ENCODE measurements around the gene ARL4A.
"Not testable (repeated sequence)": the region's sequence is repeated elsewhere in the genome, so short reads cannot be mapped to it uniquely, and the experiment has no call there.

The ARL4A gene

DNA sequence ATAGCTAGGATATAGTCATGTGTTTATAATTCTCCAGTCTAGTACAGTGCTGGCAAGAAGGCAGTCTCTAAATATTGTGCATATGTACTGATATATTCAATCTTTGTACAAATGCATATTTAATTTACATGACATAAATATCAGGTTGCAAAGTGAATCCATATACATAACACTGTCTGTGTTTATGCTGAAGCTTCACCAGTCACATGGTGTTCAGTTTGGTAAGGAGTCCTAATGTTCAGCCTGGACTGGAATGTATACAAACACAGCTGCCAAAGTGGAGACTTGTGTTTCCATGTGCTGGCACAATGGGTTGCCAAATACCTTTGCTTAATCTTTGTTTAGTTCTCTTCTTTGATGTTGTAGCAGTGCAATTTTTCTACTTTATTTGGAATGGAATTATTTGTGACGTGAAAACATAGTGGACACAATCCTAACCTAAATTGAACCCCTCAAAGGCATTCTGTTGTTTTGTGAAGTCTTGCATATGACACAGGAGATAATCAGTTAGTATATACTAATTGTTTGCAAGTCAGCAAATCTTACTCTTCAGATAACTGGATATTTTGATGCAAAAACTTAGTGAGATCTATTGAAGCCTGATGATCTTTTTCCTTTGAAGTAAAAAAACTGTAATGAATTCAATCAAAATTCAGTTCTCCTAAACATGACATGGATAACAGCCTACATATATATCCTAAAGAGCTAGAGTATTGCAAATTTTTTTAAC is 17.3 kb upstream of the ARL4A start:
- DNase-seq = no peak

DNA sequence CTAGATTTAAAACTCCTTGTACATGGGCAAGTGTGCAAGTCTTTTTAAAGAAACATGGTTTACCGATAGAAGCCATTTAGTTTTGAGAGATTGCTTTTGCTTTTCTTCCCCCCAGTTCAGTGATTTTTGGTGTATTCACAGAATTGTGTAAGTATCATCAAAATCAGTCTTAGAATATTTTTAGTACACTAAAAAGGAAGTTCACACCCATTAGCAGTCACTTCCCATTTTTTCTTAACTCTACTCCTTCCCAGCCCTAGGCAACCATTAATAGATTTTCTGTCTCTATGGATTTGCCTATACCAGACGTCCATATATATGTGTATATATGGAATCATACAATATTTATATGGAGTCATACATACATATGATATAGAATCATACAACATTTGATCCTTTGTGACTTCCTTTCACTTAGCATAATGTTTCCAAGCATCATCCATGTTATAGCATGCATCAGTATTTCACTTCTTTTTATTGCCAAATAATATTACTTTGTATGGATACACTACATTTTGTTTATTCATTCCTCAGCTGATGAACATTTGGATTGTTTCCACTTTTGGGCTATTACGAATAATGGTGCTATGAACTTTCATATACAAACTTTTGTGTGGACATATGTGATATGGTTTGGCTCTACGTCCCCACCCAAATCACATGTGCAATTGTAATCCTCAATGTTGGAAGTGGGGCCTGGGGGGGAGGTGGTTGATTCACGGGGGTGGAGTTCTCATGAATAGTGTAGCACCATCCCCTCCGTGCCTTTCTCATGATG is 16.5 kb upstream of the ARL4A start:
- DNase-seq = no peak

DNA sequence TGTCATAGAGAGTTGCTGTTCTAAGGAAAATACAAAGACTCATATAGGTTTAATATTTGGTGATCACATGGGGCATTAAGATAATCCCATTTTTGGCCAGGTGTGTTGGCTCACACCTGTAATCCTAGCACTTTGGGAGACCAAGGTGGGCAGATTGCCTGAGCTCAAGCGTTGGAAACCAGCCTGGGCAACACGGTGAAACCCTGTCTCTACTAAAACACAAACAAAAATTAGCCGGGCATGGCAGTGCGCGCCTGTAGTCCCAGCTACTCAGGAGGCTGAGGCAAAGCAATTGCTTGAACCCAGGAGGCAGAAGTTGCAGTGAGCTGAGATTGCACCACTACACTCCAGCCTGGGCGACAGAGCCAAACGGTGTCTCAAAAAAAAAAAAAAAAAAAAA is 14.0 kb upstream of the ARL4A start:
- not testable (repeated sequence) for DNase-seq

DNA sequence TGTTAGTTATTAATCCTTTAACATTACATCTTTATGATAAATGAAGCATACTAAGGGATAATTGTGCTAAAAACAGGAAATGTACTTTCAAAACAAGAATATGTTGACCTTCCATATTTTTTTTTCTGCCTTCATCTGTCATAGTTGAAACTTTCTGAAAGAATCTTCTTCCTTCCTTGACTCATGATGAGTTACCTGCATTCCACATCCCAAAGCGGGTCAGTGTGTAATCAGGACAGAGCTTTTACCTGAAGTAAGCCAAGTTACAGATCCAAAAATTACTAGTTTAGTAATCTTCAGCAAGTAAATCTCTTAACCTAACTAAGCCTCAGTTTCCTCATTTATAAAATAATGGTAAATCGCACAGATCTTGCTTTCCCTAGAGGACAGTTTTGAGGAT is 13.4 kb upstream of the ARL4A start:
- DNase-seq = no peak

- no peak for DNase-seq
Measured at GRCh38 chr7:12674861-12675260, 12.6 kb upstream of the ARL4A start.

GRCh38 chr7:12683678-12684585 is 3.5 kb upstream of the ARL4A start:
- DNase-seq = no peak

- DNase-seq = no peak
Measured at GRCh38 chr7:12684733-12685132, 2.7 kb upstream of the ARL4A start.

- DNase-seq = no peak
Measured at GRCh38 chr7:12685550-12685949, 1.9 kb upstream of the ARL4A start.

GRCh38 chr7:12686234-12686890 is 1.1 kb upstream of the ARL4A start:
- DNase-seq = no peak

DNA sequence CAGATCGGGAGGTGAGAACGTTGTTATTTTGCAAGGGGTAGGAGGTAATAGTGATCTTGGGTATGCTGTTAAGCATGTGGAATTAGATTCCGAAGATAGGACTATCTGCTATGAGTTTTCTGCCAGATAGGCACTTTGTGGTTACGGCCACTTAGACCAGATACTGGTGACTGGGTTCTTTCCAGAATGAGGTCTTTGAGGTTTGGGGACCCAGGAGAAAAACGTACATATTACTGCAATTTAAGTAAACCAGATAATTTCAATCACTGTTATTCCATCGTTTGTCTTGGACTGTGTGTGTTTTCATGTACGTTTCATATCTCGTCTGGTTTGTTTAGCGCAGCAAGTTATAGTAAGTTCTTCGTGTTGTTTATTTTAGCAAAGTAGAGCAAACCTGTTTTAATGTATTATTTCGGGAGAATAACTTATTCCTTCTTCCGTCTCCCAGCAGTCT is 312 bp downstream of the ARL4A start:
- no peak for DNase-seq

- not testable (repeated sequence) for DNase-seq
Measured at GRCh38 chr7:12688485-12689170, 1.2 kb downstream of the ARL4A start.

GRCh38 chr7:12689451-12689850 is 2.0 kb downstream of the ARL4A start:
- no peak for DNase-seq

DNA sequence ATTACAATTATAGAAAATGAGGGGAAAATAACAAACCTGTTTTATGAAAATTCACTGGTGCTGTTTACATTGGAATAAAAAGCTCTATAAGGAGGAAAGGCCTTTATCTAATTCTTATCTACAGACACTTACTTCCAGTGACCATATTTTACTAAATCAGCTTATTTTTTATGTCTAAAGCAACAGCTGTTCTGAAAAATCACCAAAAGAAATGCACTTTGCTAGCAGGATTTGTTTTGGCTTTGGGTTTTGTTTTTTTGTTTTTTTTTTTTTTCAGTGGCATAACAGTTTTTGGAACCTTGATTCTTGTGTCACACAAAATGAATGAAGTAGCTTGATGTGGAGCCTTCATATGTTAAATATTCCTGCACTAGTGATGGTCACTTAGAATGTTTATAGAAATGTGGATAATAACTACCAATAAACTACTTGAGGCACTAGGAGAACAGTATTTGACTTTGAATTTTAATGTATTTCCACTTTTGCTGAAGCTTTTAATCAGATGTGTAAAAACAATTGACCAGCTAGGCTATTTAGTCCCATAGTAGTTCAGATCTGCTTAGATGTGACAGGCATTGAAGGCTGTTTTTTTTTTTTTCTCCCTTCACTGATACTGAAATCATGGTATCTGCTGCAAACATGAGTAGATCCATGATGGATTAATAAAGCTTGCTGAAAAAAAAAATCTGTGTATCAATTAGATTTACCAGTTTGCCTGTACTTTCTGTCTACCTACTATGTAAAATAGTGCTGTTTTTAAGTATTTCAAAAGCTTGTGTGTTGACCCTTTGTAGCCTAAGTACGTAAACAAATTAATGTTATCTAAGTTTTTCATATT is 2.8 kb downstream of the ARL4A start:
- no peak for DNase-seq

DNA sequence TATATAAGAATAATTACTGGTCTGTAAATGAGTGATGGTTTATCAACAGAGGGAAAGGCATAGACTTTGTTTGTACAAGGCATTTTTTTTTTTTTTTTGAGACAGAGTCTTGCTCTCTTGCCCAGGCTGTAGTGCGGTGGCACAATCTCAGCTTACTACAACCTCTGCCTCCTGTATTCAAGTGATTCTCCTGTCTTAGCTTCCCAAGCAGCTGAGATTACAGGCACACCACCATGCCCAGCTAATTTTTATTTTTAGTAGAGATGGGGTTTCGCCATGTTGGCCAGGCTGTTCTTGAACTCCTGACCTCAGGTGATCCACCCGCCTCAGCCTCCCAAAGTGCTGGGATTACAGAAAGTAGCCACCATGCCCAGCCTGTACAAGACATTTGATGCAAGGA is 4.0 kb downstream of the ARL4A start:
- not testable (repeated sequence) for DNase-seq

DNA sequence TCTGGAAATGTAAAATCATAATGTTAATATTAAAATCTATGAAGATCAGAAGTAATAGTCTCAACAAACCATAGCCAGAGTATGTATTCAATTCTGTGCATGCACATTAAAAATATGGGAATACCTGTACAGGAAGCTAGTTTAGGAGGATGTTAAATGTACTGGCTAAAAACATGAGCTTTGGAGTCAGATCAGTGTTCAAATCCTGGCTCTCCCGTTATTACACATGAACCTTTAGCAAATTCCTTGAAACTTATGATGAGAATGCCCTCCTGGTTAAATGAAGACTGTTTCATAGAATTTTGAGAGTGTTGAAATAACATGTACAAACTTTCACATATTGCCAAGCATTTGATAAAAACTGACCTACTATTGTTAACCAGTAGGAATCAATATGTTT is 4.6 kb downstream of the ARL4A start:
- no peak for DNase-seq

GRCh38 chr7:12692479-12693259 is 5.2 kb downstream of the ARL4A start:
- DNase-seq = no peak

GRCh38 chr7:12694817-12695216 is 7.4 kb downstream of the ARL4A start:
- no peak for DNase-seq

GRCh38 chr7:12695965-12696364 is 8.5 kb downstream of the ARL4A start:
- DNase-seq = no peak

DNA sequence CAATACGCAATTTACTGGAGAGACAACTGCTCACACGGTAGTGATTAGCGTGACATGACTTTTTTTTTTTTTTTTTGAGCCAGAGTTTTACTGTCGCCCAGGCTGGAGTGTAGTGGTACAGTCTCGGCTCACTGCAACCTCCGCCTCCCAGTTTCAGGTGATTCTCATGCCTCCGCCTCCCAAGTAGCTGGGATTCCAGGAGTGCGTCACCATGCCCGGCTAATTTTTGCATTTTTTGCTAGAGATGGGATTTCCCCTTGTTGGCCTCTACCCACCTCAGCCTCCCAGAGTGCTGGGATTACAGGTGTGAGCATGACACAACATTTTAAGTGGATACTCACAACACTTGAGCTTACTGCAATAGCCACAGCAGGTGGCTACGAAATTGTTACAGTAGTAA is 11.9 kb downstream of the ARL4A start:
- DNase-seq = no peak

DNA sequence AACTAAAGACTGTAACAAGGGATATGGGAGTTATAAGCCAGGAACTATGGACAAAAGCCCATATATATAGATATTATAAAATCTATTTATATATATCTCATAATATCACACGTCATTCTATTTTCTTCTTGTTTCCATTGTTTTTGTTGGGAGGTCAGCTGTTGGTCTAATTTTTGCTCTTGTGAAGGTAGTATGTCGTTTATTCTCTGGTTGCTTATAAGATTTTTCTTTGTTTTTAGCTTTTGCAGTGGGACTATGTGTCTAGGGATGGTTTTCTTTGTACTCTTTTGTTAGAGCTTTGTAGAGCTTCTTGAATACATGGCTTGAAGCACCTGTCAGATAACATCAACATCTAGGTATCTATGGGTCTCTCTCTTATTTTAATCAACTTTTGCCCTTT is 14.0 kb downstream of the ARL4A start:
- DNase-seq = no peak

Measured in cerebellar nuclear complex (tissue), 1 donor.